Inferior parietal cortex (tissue), 1 donor: ENCODE measurements around the gene PYCR2.
"Not testable (repeated sequence)": the region's sequence is repeated elsewhere in the genome, so short reads cannot be mapped to it uniquely, and the experiment has no call there.

ENCODE experiments used
- DNase-seq: peaks from one replicate; pipeline ENCODE4 v3.0.0-alpha.2; 2016; ENCODE audit errors: extremely low spot score

PYCR2 gene

GRCh38 chr1:225923692-225924555 is at the start of gene PYCR2:
Gene PYCR2, minus strand, starts transcription at chr1:225924250. Its CDS starts 140 bp downstream, at chr1:225924110.
- peak; percentile 96 for DNase-seq

GRCh38 chr1:225973158-225973557 is 49.1 kb upstream of the PYCR2 start:
- DNase-seq: no peak

GRCh38 chr1:225972344-225973152 is 48.5 kb upstream of the PYCR2 start:
- DNase-seq: no peak

GRCh38 chr1:225970592-225971157 is 46.6 kb upstream of the PYCR2 start:
- DNase-seq: not testable (repeated sequence)

- DNase-seq: not testable (repeated sequence)
Observed at GRCh38 chr1:225969751-225970150, 45.7 kb upstream of the PYCR2 start.

- no peak for DNase-seq
Observed at GRCh38 chr1:225965231-225965630, 41.2 kb upstream of the PYCR2 start.

GRCh38 chr1:225963735-225964530 is 39.9 kb upstream of the PYCR2 start:
- no peak for DNase-seq

GRCh38 chr1:225962440-225962975 is 38.5 kb upstream of the PYCR2 start:
- DNase-seq: no peak

- no peak for DNase-seq
Observed at GRCh38 chr1:225961659-225962439, 37.8 kb upstream of the PYCR2 start.

GRCh38 chr1:225958041-225958440 is 34.0 kb upstream of the PYCR2 start:
- DNase-seq: no peak

GRCh38 chr1:225954753-225955152 is 30.7 kb upstream of the PYCR2 start:
- DNase-seq: no peak

GRCh38 chr1:225953315-225953714 is 29.3 kb upstream of the PYCR2 start:
- DNase-seq: no peak

- DNase-seq: no peak
Observed at GRCh38 chr1:225950905-225951497, 27.0 kb upstream of the PYCR2 start.

GRCh38 chr1:225949041-225949440 is 25.0 kb upstream of the PYCR2 start:
- DNase-seq: no peak

- no peak for DNase-seq
Observed at GRCh38 chr1:225946803-225947202, 22.8 kb upstream of the PYCR2 start.

GRCh38 chr1:225946082-225946620 is 22.1 kb upstream of the PYCR2 start:
- no peak for DNase-seq

- DNase-seq: no peak
Observed at GRCh38 chr1:225945564-225945963, 21.5 kb upstream of the PYCR2 start.

- no peak for DNase-seq
Observed at GRCh38 chr1:225944951-225945350, 20.9 kb upstream of the PYCR2 start.

- no peak for DNase-seq
Observed at GRCh38 chr1:225944387-225944786, 20.3 kb upstream of the PYCR2 start.

GRCh38 chr1:225943582-225943981 is 19.5 kb upstream of the PYCR2 start:
- no peak for DNase-seq
